SW480 (cell line): Measurements from ENCODE around the gene ACSBG1.
A peak's percentile ranks its signal among the peaks of the same experiment; 100 is the strongest.

ENCODE experiments used
- DNase-seq: peaks from one replicate; pipeline ENCODE4 v3.0.0-alpha.2; 2016; ENCODE audit warnings: low spot score

ACSBG1 gene

DNA sequence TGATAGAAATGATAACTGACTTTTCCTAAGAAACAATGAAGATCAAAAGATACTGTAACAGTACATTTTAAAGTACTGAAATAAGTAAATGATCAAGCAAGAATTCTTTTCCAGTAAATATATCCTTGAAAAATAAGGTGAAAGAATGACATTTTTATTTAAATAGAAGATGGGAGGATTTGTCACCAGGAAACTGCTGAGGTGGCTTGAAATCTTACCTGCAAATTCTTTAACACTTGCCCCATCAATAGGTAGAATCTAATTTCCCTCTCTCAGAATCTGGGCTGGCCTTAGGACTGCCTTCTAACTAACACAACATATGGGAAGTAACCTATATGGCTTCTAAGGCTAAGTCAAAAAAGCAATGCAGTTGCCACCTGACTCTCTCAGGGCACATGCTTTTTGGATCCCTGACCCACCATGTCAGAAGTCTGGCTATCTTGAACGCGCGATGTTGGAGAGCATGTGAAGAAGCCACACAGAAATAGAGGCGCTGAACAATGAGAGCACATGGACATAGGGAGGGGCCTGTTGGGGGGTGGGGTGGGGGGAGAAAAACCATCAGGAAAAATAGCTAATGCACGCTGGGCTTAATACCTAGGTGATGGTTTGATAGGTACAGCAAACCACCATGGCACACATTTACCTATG is 11.5 kb downstream of the ACSBG1 start:
- DNase-seq, result no peak

DNA sequence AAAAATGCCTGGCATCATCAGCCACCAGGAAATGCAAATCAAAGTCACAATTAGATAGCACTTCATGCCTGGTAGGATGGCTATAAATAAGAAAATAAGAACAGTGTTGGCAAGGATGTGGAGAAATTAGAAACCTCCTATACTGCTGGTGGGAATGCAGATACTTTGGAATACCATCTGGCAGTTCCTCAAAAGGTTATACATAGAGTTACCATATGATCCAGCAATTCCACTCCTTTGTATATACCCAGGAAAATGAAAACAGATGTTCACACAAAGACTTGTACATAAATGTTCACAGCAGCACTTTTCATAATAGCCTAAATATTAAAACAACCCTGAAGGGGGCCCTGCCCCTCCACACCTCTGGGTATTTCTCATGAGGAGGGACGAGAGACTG is 13.7 kb downstream of the ACSBG1 start:
- DNase-seq, result no peak

GRCh38 chr15:78216276-78217104 is 17.9 kb downstream of the ACSBG1 start:
- DNase-seq, result no peak

- DNase-seq, result no peak
These were observed 20.4 kb downstream of the ACSBG1 start for GRCh38 chr15:78213956-78214355.

- DNase-seq, result no peak
These were observed 21.0 kb downstream of the ACSBG1 start for GRCh38 chr15:78213425-78213750.

GRCh38 chr15:78212546-78213424 is 21.6 kb downstream of the ACSBG1 start:
- peak; percentile 88 for DNase-seq

- no peak for DNase-seq
These were observed 22.4 kb downstream of the ACSBG1 start for GRCh38 chr15:78212008-78212407.

DNA sequence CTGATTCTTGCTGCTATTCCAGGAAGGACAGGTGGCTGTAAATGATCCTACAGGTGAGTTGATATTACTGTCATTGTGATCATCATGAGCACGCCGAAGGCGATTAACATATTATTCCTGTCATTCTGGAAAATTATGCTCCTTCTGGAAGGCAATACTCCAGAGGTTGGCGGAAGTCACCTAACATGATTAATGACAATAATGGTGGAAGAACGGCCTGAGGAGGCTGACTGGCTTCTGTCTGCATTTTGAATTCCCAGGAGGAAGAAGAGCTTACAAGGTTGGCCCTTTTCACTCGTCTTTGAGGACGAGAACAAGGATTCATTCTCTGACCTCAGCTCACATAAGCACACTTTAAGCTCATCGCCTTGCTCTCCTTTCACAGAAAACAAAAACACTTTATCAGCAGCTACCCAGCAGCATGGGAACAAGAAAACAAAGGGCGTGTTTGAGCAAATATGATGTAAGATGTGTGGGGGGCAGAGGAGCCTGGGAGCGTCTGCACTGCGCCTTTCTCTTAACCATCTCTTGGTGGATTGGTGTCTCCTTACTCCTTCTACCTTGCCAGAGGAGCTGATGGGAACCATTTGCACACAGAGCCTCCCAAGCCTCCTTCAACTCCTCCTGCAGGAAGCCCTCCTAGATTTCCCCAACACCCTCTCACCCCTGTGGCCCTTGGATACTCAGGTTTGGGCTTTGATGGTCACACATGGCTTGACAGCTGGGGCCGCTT is 23.0 kb downstream of the ACSBG1 start:
- no peak for DNase-seq

DNA sequence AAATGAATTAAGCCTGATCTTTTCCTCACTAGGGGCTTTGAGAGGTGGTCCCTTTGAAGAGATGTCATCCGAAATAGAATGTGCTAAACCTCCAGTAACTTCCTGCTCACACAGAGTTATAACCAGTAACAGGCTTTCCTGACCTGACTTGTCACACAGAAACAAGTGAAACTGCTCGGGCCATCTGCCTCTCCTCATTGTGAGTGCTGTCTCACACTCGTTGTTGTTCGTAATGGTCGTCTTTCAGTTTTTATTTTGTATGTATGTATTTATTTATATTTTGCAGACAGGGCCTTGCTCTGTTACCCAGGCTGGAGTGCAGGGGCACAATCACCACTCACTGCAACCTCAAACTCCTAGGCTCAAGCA is 24.0 kb downstream of the ACSBG1 start:
- DNase-seq, result no peak

DNA sequence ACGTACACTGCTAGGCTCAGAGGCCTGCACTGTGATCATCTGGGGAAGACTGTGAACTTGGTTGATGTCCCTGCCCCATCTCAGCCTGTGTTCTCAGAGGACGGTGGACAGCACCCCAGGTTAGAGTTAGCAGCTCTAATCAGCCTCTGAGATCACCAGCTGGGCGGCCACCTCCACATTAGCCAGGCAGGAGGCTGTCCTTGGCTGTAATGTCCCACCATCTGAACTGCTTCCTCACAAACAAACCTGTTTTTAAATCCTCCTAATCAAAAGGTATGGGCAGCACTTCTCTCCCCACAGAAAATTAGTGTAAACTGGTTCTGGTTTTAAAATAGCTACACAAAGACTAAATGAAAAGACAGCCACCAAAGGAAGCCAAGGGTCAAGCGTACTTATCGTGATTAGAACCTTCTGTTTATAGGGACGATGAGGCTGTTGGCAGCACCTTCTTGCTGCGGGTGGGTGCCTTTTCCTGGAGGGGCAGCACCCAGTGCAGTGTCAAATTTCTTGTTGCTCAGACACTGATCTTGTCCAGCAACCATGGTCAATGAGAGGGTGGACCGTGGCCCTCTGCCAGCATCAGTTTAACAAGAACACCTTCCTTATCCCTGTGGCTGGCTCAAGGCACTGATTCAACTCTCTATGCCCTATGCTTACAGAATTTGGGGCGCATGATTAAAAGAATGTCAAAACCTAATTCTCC is 24.6 kb downstream of the ACSBG1 start:
- DNase-seq, result no peak

DNA sequence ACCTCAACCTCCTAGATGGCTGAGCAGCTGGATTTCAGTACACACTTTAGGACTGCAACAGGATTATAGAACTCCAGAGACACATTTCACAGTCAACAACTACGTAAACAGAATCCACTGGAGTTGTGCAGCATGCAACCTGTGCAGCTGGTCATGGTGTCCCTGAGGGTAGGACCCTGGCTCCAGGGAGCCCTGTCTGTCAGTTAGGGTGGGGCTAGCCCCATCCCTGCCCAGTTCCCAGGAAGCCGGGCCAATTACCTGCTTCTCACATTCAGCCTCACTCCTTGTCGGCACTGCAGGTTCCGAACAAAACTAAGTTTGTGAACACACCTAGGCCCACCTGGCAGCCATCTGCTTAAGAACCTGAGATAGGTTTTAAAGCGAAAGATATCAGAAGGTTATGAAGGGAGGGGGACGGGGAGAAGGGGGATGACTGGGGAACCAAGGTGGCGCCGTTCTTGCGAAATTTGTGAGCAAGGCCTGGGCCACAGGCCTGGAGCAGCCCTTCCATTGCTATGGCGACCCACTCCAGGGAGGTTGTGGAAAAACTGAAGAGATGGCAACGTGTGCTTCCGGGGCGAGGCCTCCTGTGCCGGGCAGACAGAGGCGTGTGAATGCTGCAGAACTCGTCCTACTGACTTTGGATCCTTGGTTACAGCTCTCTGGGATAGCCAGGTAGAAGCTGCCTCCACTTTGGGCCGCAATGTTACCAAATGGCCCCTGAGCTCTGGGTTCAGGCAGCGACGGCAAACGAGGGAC is 25.3 kb downstream of the ACSBG1 start:
- DNase-seq, result no peak

GRCh38 chr15:78208341-78208844 is 26.0 kb downstream of the ACSBG1 start:
- no peak for DNase-seq

- DNase-seq, result no peak
These were observed 26.6 kb downstream of the ACSBG1 start for GRCh38 chr15:78207641-78208340.

- DNase-seq, result no peak
These were observed 27.3 kb downstream of the ACSBG1 start for GRCh38 chr15:78207110-78207458.

- no peak for DNase-seq
These were observed 27.8 kb downstream of the ACSBG1 start for GRCh38 chr15:78206326-78207109.

GRCh38 chr15:78205856-78206255 is 28.5 kb downstream of the ACSBG1 start:
- no peak for DNase-seq

GRCh38 chr15:78205337-78205736 is 29.0 kb downstream of the ACSBG1 start:
- DNase-seq, result no peak

DNA sequence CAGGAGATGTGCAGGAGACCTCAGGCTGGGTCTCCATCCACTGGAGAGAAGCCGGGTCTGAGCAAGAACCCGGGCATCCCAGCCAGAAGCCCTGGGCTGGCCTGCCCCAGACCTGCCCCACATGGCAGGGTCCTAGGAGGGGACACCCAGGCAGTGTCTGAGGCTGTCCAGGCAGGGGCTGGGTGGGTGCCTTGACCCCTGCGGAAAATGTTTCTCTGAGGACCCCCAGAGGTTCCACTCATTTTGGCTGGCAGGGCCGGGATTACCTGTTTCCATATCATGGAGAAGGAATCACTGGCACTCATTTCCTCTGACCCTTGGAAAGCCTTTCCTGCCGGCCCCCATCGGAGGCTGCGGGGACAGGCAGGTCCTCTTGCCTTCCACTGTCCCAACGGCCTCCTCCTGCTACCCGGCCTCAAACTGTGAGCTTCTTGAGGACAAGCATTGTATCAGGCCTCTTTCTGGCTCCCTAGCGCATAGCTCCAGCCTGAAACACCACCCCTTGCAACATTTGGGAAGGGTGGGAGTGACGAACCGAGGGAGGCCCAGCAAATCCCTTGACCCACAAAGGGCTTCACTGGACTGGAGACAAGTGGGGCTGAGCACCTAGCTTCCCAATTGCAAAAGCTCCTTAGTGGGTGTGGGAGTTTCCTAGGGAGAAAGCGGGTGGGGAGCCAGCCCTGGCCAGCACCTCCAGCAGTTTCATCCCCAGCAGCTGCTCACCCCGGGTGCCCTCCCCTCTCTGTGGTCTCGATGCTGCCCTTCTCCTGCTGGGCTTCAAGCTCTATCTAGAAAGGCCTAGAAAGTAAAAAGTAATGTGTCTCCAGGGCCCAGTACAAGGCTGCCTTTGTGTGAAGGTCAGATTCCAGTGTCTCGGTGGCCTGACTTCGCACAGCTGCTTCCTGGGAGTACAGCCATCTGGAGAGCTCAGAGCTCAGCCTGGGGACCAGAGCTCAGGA is 29.7 kb downstream of the ACSBG1 start:
- DNase-seq, result no peak
